Colon (tissue), 2 donors: ENCODE measurements around the gene GRID1.

Experiments used
- FAIRE-seq: peaks from 2 replicates; lab custom pipeline; 2012; peaks lifted over from hg19 to GRCh38; lab: Jason Lieb, UNC
- donor health status: control.
- donor health status: control.

The GRID1 gene

GRCh38 chr10:86366033-86366901 lies at the start of gene GRID1:
Gene GRID1, minus strand, starts transcription at chr10:86366795.
- no peak for FAIRE-seq

GRCh38 chr10:86415583-86415982 lies 49.0 kb upstream of the GRID1 start:
- no peak for FAIRE-seq

GRCh38 chr10:86415116-86415515 lies 48.5 kb upstream of the GRID1 start:
- FAIRE-seq: no peak

GRCh38 chr10:86413046-86413728 lies 46.6 kb upstream of the GRID1 start:
- FAIRE-seq: no peak

GRCh38 chr10:86411852-86412560 lies 45.4 kb upstream of the GRID1 start:
- no peak for FAIRE-seq

- FAIRE-seq: no peak
Observed at GRCh38 chr10:86411281-86411841, 44.8 kb upstream of the GRID1 start.

- FAIRE-seq: no peak
Observed at GRCh38 chr10:86410542-86411124, 44.0 kb upstream of the GRID1 start.

GRCh38 chr10:86409183-86409582 lies 42.6 kb upstream of the GRID1 start:
- no peak for FAIRE-seq

- no peak for FAIRE-seq
Observed at GRCh38 chr10:86403183-86403797, 36.7 kb upstream of the GRID1 start.

GRCh38 chr10:86402283-86402941 lies 35.8 kb upstream of the GRID1 start:
- FAIRE-seq: no peak

GRCh38 chr10:86401588-86402282 lies 35.1 kb upstream of the GRID1 start:
- no peak for FAIRE-seq

- FAIRE-seq: no peak
Observed at GRCh38 chr10:86400705-86401587, 34.4 kb upstream of the GRID1 start.

- FAIRE-seq: no peak
Observed at GRCh38 chr10:86399879-86400704, 33.5 kb upstream of the GRID1 start.

GRCh38 chr10:86399514-86399878 lies 32.9 kb upstream of the GRID1 start:
- FAIRE-seq: no peak

GRCh38 chr10:86397120-86397519 lies 30.5 kb upstream of the GRID1 start:
- no peak for FAIRE-seq

GRCh38 chr10:86393862-86394455 lies 27.4 kb upstream of the GRID1 start:
- no peak for FAIRE-seq

GRCh38 chr10:86393362-86393761 lies 26.8 kb upstream of the GRID1 start:
- no peak for FAIRE-seq

GRCh38 chr10:86392723-86393094 lies 26.1 kb upstream of the GRID1 start:
- FAIRE-seq: no peak
